Sciatic nerve (tissue), 2 donors: Measurements from ENCODE around the gene TNFRSF17. TPM values are rescaled to one million over a fixed set of nuclear protein-coding genes. Genes with fewer than 3 reads are reported as not detected.
A peak's percentile ranks its signal among the peaks of the same experiment; 100 is the strongest.
"Not testable (repeated sequence)": the region's sequence is repeated elsewhere in the genome, so short reads cannot be mapped to it uniquely, and the experiment has no call there.

Experiments
- ATAC-seq: fragments of 200-7000 bp; cut with Tn5 transposase; one replicate; pipeline ENCODE4 v1.9.1; 2020; ENCODE audit warnings: mild to moderate bottlenecking, moderate library complexity
- DNase-seq: peaks from one replicate; pipeline ENCODE4 v3.0.0-alpha.2; 2020; ENCODE audit warnings: low spot score
- intact Hi-C: fragments of 100-400 bp; cut with DNase I; formaldehyde crosslinking; loops from one replicate; pipeline ENCODE4 v1.14.2; 2022
- total RNA-seq: library from RNA; stranded (reverse); fragmentation: NEBNext Ultra II Directional; extraction: Animal tissue kit (Norgen Biotek cat#: 25700); gene quantifications from one replicate; pipeline ENCODE4 v1.2.1, GENCODE V29; 2021
- donor health status: DM: no; HTN: no; CAD: no.
- donor health status: DM: no; HTN: no; CAD: no.

Gene TNFRSF17
- total RNA-seq, result not detected

GRCh38 chr16:11964761-11965551 is at the start of gene TNFRSF17:
TNFRSF17 (plus strand) TSS chr16:11965210; CDS start chr16:11965325, 115 bp downstream.
- DNase-seq (no peak), ATAC-seq (no peak)
- intact Hi-C loops, result no loop called here

DNA sequence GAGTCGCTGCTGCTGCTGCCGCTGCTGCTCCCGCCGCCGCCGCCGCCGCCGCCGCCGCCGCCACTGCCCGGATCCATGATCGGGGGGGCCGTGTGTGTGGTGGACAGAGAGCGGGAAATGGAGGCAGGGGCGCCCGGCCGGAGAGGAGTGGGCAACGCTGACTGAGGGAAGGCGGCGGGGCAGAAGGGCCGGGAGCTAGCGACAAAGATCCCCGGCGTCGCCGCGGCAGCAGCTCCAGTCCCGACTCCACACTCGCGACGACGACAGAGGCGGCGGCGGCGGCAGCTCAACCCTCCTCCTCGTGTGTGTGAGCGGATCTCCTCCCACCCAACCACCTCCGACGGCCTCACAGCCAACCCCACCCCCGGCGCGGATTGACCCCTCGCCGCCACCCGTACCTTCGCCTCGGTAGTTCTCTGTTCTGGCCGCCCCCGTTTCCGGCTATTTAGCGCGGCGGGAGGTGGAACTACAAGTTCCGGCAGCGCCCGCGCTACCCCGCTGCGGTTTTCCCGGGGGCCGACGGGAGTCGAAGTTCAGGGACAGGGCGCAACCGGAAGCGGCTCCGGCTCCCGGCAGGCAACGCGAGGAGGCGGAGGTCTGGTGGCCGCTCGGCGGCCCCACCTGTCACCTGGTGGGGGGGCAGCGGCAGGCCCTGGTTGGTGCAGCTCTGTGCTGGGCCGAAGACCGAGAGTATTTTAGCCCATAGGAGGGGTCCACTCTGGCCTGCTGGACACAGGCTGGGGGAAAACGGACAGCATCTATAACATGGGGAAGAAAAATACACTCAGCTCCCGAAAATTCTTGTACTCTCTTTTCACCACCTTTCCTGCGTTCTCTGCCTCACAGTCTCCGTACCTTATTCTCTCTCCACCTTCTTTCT is 49.1 kb upstream of the TNFRSF17 start, which contains the start of gene GSPT1:
GSPT1 (minus strand) TSS at position 313 of the 880 bp plus-strand sequence; CDS start at position 77, 236 bp downstream.
- peak; percentile 99 for ATAC-seq
- intact Hi-C loops, result no loop called here

DNA sequence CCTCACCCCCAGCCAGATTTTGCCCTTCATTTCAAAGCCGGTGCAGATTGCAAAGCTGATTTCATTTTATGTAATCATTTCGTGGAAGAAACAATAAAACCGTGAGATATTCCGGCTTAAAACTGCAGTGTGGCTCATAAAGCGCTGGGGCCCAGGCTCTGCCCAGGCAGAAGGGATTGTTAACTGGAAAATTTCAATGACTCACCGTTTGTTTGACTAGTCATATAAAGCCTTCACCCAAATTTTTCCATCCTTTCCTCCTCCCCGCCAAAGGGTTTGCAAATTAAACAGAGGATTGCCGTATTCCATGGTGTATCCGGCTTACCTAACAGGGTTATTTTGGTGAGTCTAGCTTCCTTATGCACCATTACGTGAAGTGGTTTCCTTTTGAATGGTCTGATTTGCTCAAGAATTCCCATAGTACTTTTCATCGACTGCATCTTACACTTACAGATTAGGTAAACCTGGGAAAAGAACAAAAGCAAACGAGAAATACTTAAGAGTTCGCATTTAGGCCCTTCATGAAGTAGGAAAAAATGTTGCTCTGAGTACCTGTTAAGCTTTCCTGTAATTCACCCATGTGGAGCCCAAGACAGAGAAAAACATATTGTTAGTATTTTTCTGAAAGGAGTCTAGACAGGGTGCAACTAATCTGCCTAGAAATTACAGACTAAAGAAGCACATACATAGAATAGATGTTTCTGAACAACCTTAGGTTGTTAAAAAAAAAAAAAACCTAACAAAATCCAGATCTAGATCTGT is 48.3 kb upstream of the TNFRSF17 start:
- no peak for ATAC-seq
- intact Hi-C loops, result no loop called here
- DNase-seq, result no peak

More for the DNA sequence above, 49.1 kb upstream of the TNFRSF17 start, which contains the start of gene GSPT1:
- peak; percentile 99 for DNase-seq

- intact Hi-C loops, DNase-seq, ATAC-seq: not testable (repeated sequence)
Measured at GRCh38 chr16:11924046-11924445, 41.0 kb upstream of the TNFRSF17 start.

- ATAC-seq, intact Hi-C loops: not testable (repeated sequence)
Measured at GRCh38 chr16:11927350-11927749, 37.7 kb upstream of the TNFRSF17 start.

DNA sequence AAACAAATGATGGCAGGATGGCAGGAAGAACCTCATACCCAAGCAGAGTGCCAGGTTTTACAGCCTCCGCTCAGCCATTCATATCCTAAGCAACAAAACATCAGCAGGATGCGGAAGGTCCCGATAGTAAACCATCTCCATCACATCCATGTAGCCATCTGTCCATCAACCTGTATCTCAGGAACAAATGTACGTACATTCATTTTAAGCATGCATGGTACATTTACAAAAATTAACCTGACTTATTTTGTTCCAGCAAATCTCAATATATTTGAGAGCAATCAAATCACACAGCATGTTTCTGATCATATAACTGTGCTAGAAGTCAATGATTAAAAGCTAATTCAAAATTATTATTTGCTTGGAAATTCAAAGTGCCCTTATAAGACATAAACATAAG is 23.1 kb upstream of the TNFRSF17 start, which contains the start of gene NPIPB2:
NPIPB2 (minus strand) TSS at position 101 of the 400 bp plus-strand sequence; CDS start at position 101, 0 bp downstream.
- DNase-seq, intact Hi-C loops, ATAC-seq: not testable (repeated sequence)

More at GRCh38 chr16:11927350-11927749, 37.7 kb upstream of the TNFRSF17 start:
- DNase-seq, result not testable (repeated sequence)

- intact Hi-C loops, result no loop called here
- ATAC-seq (no peak), DNase-seq (no peak)
Measured at GRCh38 chr16:11946433-11946832, 18.6 kb upstream of the TNFRSF17 start.

GRCh38 chr16:11948819-11949218 is 16.2 kb upstream of the TNFRSF17 start:
- intact Hi-C loops, result no loop called here
- no peak for DNase-seq
- ATAC-seq, result no peak

- DNase-seq (no peak), ATAC-seq (peak; percentile 62)
- intact Hi-C loops, result no loop called here
Measured at GRCh38 chr16:11949527-11949926, 15.5 kb upstream of the TNFRSF17 start.

GRCh38 chr16:11950388-11950787 is 14.6 kb upstream of the TNFRSF17 start:
- DNase-seq (no peak), ATAC-seq (no peak)
- intact Hi-C loops, result no loop called here

- intact Hi-C loops, ATAC-seq, DNase-seq: not testable (repeated sequence)
Measured at GRCh38 chr16:11953576-11953975, 11.4 kb upstream of the TNFRSF17 start.

DNA sequence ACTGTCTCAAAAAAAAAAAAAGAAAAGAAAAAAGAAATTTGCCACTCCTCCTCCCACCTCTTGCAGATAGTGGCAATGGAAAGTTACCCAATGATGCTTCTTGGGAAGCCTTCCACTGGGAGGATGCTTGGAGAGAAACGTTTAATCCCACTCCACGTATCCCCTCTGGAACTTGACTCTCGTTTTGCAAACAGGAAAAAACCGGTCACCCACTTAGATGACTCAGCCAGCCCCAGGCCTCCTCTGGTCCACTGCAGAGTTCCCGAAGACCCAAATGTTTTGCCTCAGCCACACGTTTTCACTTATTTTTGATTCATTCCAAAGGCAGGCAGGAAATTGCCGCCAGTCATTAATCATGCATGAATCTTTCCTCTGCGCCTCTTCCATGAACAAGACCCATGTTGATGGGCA is 9.3 kb upstream of the TNFRSF17 start:
- no peak for DNase-seq
- no peak for ATAC-seq
- intact Hi-C loops, result no loop called here

- DNase-seq (no peak), ATAC-seq (no peak)
- intact Hi-C loops, result no loop called here
Measured at GRCh38 chr16:11956558-11956957, 8.5 kb upstream of the TNFRSF17 start.

DNA sequence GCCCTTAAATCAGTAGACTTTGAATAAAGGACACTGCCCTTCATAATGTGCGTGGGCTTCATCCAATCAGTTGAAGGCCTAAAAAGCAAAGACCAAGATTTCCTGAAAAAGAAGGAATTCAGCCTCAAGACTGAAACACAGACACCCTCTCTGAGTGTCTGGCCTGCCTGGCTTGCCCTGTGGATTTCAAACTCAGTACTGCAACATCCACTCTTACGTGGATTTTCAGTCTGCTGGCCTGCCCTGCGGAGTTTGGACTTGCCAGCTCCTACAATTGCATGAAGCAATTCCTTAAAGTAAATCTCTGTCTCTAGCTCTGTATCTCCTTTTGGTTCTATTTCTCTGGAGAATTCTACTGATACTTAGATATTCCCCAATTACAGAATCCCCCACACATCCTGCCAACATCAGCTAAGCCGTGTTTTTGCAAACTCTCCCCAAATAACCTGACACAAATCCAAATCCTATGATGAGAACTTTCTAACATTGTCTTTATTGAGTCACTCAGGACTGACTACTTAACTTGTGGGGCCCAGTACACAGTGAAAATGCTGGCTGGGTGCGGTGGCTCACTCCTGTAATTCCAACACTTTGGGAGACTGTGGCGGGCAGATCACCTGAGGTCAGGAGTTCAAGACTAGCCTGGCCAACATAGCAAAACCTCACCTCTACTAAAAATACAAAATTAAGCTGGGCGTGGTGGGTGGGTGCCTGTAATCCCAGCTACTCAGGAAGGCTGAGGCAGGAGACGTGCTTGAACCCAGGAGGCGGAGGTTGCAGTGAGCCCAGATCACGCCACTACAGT is 7.2 kb upstream of the TNFRSF17 start:
- ATAC-seq, result no peak
- intact Hi-C loops, result no loop called here
- no peak for DNase-seq

- DNase-seq, ATAC-seq, intact Hi-C loops: not testable (repeated sequence)
Measured at GRCh38 chr16:11962457-11962856, 2.6 kb upstream of the TNFRSF17 start.

DNA sequence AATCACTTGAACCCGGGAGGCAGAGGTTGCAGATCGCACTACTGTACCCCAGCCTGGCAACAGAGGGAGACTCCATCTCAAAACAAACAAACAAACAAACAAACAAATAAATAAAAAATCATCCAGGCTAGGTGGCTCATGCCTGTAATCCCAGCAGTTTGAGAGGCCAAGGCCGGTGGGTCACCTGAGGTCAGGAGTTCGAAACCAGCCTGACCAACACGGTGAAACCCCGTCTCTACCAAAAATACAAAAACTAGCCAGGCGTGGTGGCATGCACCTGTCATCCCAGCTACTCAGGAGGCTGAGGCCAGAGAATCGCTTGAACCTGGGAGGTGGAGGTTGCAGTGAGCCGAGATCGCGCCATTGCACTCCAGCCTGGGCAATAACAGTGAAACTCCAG is 2.0 kb upstream of the TNFRSF17 start:
- intact Hi-C loops, ATAC-seq, DNase-seq: not testable (repeated sequence)

DNA sequence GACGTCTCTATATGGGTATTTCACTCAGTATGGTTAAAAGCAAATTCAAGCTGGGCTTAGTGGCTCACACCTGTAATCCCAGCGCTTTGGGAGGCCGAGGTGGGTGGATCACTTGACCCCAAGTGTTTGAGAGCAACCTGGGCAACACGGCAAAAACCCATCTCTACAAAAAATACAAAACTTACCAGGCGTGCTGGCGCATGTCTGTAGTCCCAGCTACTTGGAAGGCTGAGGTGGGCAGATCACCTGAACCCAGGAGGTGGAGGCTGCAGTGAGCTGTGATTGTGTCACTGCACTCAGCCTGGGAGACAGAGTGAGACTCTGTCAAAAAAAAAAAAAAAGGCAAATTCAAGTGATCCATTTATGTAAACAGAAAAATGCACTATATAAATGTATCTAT is 1.3 kb upstream of the TNFRSF17 start:
- DNase-seq, result no peak
- ATAC-seq, result no peak
- intact Hi-C loops, result no loop called here

- ATAC-seq (no peak), DNase-seq (no peak)
- intact Hi-C loops, result no loop called here
Measured at GRCh38 chr16:11966173-11966572, 1.2 kb downstream of the TNFRSF17 start.
